ENCODE measurements around the gene IFNA5.

- TF ChIP-seq POLR2AphosphoS5 (IDR thresholded peaks at IDR 0.05) (no peak), CTCF (IDR thresholded peaks at IDR 0.05) (no peak), POLR2A (IDR thresholded peaks at IDR 0.05) (no peak), EP300 (IDR thresholded peaks at IDR 0.05) (no peak)
These were observed 9.1 kb downstream of the IFNA5 start for GRCh38 chr9:21295992-21296391.
